ENCODE results near the gene RAD51B. TPM values are rescaled to one million over a fixed set of nuclear protein-coding genes. Genes with fewer than 3 reads are reported as not detected.
A peak's percentile ranks its signal among the peaks of the same experiment; 100 is the strongest.

The RAD51B gene
- total RNA-seq, 1 experiment from 2014 or later: 16.7 TPM

DNA sequence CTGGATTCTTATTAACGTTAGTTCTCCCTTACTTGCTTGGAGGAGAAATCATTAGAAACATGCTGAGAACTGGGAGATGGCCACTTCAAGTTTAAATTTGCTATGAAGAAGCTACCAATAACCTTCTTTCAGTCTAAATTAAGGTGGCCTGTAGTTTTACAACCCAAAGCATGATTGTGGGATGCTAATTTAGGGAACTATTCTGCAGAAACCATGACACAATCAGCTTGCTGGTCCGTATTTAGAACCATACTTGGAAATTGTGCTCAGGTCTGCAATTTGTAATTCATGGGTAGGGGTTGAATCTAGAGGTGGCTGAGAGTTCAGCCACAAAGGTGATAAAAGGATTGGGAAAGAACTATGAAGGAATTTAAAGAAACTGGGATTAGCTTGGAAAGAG lies 405.7 kb downstream of the RAD51B start:
- no peak overlapping the region for H4K8ac ChIP-seq (replicated peaks; ENCODE audit: insufficient read length, low read depth, low read length)
- H3K9me3 Mint-ChIP-seq: no peaks in the 10 kb centered on the region; a peak in 2 of 5 replicates
- no peak overlapping the region for H3K4ac ChIP-seq (ENCODE audit: low read depth, low read length)
- H3K79me2 ChIP-seq (ENCODE audit: insufficient read depth, low read length): no peaks in the 10 kb centered on the region
- H3K79me1 ChIP-seq (ENCODE audit: insufficient read depth, low read depth, low read length, poor library complexity, severe bottlenecking): no peaks in the 10 kb centered on the region
- no peak overlapping the region for H2AK5ac ChIP-seq (ENCODE audit: insufficient read length, low read length)
- peaks cover 18 to 21% of the 10 kb centered on the region in 2 experiments for H3K4me1 Mint-ChIP-seq
- H4K91ac ChIP-seq (ENCODE audit: insufficient read length, low read depth, low read length): no peak overlapping the region
- peak overlapping the region in 1 of 3 experiments; percentile 2; a peak in 1 of 7 replicates for H3K27ac Mint-ChIP-seq
- H2BK12ac ChIP-seq (ENCODE audit: insufficient read length, low read depth, low read length): no peak overlapping the region
- H3K4me1 ChIP-seq (ENCODE audit: insufficient read depth, low read length): peaks cover 2% of the 10 kb centered on the region
- H2BK20ac ChIP-seq (ENCODE audit: low read depth, low read length, poor library complexity, severe bottlenecking): no peak overlapping the region
- H4K5ac ChIP-seq (ENCODE audit: insufficient read length, low read depth, low read length): no peak overlapping the region
- no CpG with 5 or more reads among the region's 2 CpGs for WGBS (ENCODE audit: extremely low coverage, insufficient read length, low lambda C conversion rate)
- H3K14ac ChIP-seq (ENCODE audit: insufficient read depth, low read length): no peak overlapping the region
- no peaks in the 10 kb centered on the region for H3K23me2 ChIP-seq (ENCODE audit: insufficient read length, low read depth, low read length, poor library complexity, severe bottlenecking)
- TF ChIP-seq, protein P1, sequence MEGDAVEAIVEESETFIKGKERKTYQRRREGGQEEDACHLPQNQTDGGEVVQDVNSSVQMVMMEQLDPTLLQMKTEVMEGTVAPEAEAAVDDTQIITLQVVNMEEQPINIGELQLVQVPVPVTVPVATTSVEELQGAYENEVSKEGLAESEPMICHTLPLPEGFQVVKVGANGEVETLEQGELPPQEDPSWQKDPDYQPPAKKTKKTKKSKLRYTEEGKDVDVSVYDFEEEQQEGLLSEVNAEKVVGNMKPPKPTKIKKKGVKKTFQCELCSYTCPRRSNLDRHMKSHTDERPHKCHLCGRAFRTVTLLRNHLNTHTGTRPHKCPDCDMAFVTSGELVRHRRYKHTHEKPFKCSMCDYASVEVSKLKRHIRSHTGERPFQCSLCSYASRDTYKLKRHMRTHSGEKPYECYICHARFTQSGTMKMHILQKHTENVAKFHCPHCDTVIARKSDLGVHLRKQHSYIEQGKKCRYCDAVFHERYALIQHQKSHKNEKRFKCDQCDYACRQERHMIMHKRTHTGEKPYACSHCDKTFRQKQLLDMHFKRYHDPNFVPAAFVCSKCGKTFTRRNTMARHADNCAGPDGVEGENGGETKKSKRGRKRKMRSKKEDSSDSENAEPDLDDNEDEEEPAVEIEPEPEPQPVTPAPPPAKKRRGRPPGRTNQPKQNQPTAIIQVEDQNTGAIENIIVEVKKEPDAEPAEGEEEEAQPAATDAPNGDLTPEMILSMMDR (conservative IDR thresholded peaks at IDR 0.05): no peak
- no peaks in the 10 kb centered on the region for H3K9me3 ChIP-seq (ENCODE audit: control insufficient read depth, low read depth, low read length)
- no peak overlapping the region for H3K56ac ChIP-seq (ENCODE audit: insufficient read length, low read depth, low read length)
- no peak overlapping the region for H3K9ac ChIP-seq (ENCODE audit: extremely low read depth, insufficient read length, low read length)
- H3T11ph ChIP-seq (ENCODE audit: low read length): no peak overlapping the region
- DNase-seq: no peak
- H2AFZ ChIP-seq (ENCODE audit: low read length): no peak overlapping the region
- H3K23ac ChIP-seq (ENCODE audit: insufficient read length, low read depth, low read length): no peak overlapping the region
- H3K4me2 ChIP-seq (ENCODE audit: insufficient read depth, insufficient read length, low read length): no peak overlapping the region
- H3K27ac ChIP-seq (ENCODE audit: insufficient read length, low read depth, low read length): no peak overlapping the region
- no peak overlapping the region for H2BK5ac ChIP-seq (ENCODE audit: insufficient read length, low read length)
- no peaks in the 10 kb centered on the region for H3K27me3 Mint-ChIP-seq (ENCODE audit: low read depth)
- no peak overlapping the region for H3K18ac ChIP-seq (ENCODE audit: insufficient read length, low read depth, low read length)
- no peak overlapping the region for H2BK15ac ChIP-seq (ENCODE audit: low read depth, low read length)
- no peaks in the 10 kb centered on the region for H3K27me3 ChIP-seq (ENCODE audit: insufficient read depth, low read length)
- H4K20me1 ChIP-seq (ENCODE audit: control insufficient read depth, insufficient read depth, insufficient read length): no peaks in the 10 kb centered on the region
- no peak overlapping the region for H2BK120ac ChIP-seq (ENCODE audit: low read depth, low read length, poor library complexity, severe bottlenecking)
- H3K4me3 Mint-ChIP-seq: no peak overlapping the region
- peaks cover 0 to 2% (median 0%) of the 10 kb centered on the region in 3 experiments; a peak in 2 of 7 replicates for H3K36me3 Mint-ChIP-seq (ENCODE audit: insufficient read depth in 1 of 3, low read depth in 3 of 3)
